NCI-H345 (cell line): ENCODE data around the gene CLASRP.
"Not testable (repeated sequence)": the region's sequence is repeated elsewhere in the genome, so short reads cannot be mapped to it uniquely, and the experiment has no call there.

Experiments
- DNase-seq: peaks from one replicate; lab custom pipeline; 2025; lab: John Stamatoyannopoulos, UW

CLASRP gene

GRCh38 chr19:45103508-45104319, 64.9 kb downstream of the CLASRP start:
- DNase-seq: peak; percentile 87

- no peak for DNase-seq
These were observed 66.0 kb downstream of the CLASRP start for GRCh38 chr19:45104658-45105349.

GRCh38 chr19:45106363-45106762, 67.5 kb downstream of the CLASRP start:
- DNase-seq: not testable (repeated sequence)

GRCh38 chr19:45107621-45108150, 68.8 kb downstream of the CLASRP start:
- no peak for DNase-seq

GRCh38 chr19:45110851-45111266, 72.0 kb downstream of the CLASRP start:
- no peak for DNase-seq

- DNase-seq: no peak
These were observed 73.4 kb downstream of the CLASRP start for GRCh38 chr19:45112111-45112827.

- peak; percentile 85 for DNase-seq
These were observed 74.8 kb downstream of the CLASRP start for GRCh38 chr19:45113628-45114027.

GRCh38 chr19:45114116-45114515, 75.3 kb downstream of the CLASRP start:
- DNase-seq: peak; percentile 51

- DNase-seq: no peak
These were observed 77.2 kb downstream of the CLASRP start for GRCh38 chr19:45115809-45116615.

GRCh38 chr19:45117167-45117594, 78.3 kb downstream of the CLASRP start:
- peak; percentile 77 for DNase-seq

- DNase-seq: peak; percentile 40
These were observed 78.8 kb downstream of the CLASRP start for GRCh38 chr19:45117671-45118070.

- no peak for DNase-seq
These were observed 79.3 kb downstream of the CLASRP start for GRCh38 chr19:45118106-45118505.

- DNase-seq: peak; percentile 33
These were observed 79.9 kb downstream of the CLASRP start for GRCh38 chr19:45118591-45119355.

GRCh38 chr19:45119582-45119981, 80.7 kb downstream of the CLASRP start:
- DNase-seq: no peak
